ENCODE results near the gene MCF2L2. TPM values are rescaled to one million over a fixed set of nuclear protein-coding genes. Genes with fewer than 3 reads are reported as not detected.

MCF2L2 gene
- total and polyA plus RNA-seq, 11 donors: 0.12 to 1.4 (median 0.23) TPM; not detected in 1

DNA sequence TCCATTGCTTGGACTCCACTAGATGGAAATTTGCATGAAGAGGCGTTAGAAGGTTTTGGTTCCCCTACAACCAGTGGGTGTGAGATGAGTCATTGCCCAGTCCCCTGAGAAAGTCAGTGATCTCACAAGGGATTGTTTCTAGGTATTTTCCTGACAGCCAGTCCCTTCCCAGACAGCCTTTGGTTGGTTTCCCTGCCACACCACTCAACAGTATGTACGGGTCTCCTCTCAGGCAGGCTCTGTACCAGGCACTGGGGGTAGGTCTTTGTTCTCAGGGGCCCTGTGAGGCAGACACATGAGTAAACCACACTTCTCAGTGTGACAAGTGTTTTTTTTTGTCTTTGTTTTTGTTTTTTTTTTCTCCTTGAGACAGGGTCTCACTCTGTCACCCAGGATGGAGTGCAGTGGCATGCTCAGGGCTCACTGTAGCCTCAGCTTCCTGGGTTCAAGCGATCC, 269.8 kb downstream of the MCF2L2 start:
- peaks cover 6 to 22% (median 21%) of the 10 kb centered on the region in 9 donors for H3K27me3 ChIP-seq
- H3K9me3 ChIP-seq: no peaks in the 10 kb centered on the region
- WGBS, 4 donors: 77 to 98% (median 82%) methylated on average over 3 of the region's 3 CpGs
- ATAC-seq (no peak), DNase-seq (no peak)
- intact Hi-C loops (cut with DNase I): no loop called here
- H3K4me1 ChIP-seq: peaks cover 0 to 16% (median 2%) of the 10 kb centered on the region in 12 donors
- no peak overlapping the region for H3K27ac ChIP-seq
- H3K4me3 ChIP-seq: no peak overlapping the region
- TF ChIP-seq, protein P1, sequence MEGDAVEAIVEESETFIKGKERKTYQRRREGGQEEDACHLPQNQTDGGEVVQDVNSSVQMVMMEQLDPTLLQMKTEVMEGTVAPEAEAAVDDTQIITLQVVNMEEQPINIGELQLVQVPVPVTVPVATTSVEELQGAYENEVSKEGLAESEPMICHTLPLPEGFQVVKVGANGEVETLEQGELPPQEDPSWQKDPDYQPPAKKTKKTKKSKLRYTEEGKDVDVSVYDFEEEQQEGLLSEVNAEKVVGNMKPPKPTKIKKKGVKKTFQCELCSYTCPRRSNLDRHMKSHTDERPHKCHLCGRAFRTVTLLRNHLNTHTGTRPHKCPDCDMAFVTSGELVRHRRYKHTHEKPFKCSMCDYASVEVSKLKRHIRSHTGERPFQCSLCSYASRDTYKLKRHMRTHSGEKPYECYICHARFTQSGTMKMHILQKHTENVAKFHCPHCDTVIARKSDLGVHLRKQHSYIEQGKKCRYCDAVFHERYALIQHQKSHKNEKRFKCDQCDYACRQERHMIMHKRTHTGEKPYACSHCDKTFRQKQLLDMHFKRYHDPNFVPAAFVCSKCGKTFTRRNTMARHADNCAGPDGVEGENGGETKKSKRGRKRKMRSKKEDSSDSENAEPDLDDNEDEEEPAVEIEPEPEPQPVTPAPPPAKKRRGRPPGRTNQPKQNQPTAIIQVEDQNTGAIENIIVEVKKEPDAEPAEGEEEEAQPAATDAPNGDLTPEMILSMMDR (IDR thresholded peaks at IDR 0.05): no peak
- no peak for TF ChIP-seq POLR2A (IDR thresholded peaks at IDR 0.05)
- H3K36me3 ChIP-seq: no peaks in the 10 kb centered on the region

DNA sequence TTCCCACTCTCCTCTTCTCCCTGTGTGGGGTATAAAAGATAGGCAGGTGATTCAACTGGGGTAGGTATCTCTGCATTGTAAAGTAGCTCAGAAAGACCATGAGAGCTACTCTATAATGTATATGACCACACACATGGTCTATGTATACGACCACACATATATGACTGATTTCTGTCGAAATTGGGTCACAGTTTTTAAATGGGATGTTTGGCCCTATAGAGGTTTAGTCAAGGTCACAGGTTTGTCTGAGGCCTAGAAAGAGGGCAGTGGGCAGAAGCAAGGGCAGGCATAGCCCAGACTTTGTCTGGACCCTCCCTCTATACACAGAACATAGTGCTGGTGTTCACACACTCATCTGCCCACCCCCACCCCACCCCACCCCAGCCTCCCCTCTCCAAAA, 270.3 kb downstream of the MCF2L2 start:
- Histone ChIP-seq H3K27ac (no peak overlapping the region), H3K4me1 (peaks cover 0 to 16% (median 2%) of the 10 kb centered on the region in 12 donors), H3K27me3 (peaks cover 6 to 17% (median 16%) of the 10 kb centered on the region in 9 donors), H3K4me3 (no peak overlapping the region), H3K9me3 (no peaks in the 10 kb centered on the region), H3K36me3 (no peaks in the 10 kb centered on the region)
- DNase-seq (no peak), ATAC-seq (no peak)
- TF ChIP-seq, protein P1 (IDR thresholded peaks at IDR 0.05): no peak
- 91 to 94% (median 92%) methylated on average over 2 of the region's 2 CpGs for whole genome bisulfite sequencing, 4 donors
- intact Hi-C loops (cut with DNase I): no loop called here

GRCh38 chr3:183156266-183156665, 272.2 kb downstream of the MCF2L2 start:
- TF ChIP-seq POLR2A (IDR thresholded peaks at IDR 0.05): no peak
- TF ChIP-seq, protein P1 (IDR thresholded peaks at IDR 0.05): no peak
- H3K36me3 ChIP-seq: no peaks in the 10 kb centered on the region
- no peak overlapping the region for H3K27ac ChIP-seq
- H3K9me3 ChIP-seq: no peaks in the 10 kb centered on the region
- H3K4me1 ChIP-seq: no peaks in the 10 kb centered on the region
- no peak for ATAC-seq
- no peak overlapping the region for H3K4me3 ChIP-seq
- 90 to 95% (median 91%) methylated on average over 5 of the region's 5 CpGs for whole genome bisulfite sequencing, 4 donors
- DNase-seq: no peak
- intact Hi-C loops (cut with DNase I): no loop called here
- H3K27me3 ChIP-seq: no peaks in the 10 kb centered on the region

DNA sequence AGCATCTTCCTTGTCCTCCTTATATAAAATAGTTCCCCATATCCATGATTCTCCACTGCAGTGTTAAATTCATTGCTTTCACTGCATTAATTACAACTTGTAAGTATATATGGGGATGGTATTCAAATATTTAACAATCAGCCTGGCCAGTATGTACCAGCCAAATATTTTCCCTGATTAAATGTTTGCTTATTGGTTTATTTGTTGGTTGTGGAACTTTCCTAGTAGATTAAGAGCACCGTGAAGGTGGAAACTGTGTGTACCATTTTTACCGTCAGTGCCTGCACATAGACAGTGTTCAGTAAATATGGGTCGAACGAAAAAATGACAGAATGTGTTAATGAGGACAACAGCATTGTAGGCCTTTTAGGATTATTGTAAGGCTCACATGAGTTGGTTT, 272.9 kb downstream of the MCF2L2 start:
- H3K4me3 ChIP-seq: no peak overlapping the region
- WGBS, 4 donors: 94 to 95% (median 95%) methylated on average over 4 of the region's 4 CpGs
- H3K27me3 ChIP-seq: no peaks in the 10 kb centered on the region
- H3K27ac ChIP-seq: no peak overlapping the region
- intact Hi-C loops (cut with DNase I): no loop called here
- no peaks in the 10 kb centered on the region for H3K36me3 ChIP-seq
- H3K4me1 ChIP-seq: no peaks in the 10 kb centered on the region
- no peak for ATAC-seq
- no peaks in the 10 kb centered on the region for H3K9me3 ChIP-seq
- DNase-seq: no peak
- TF ChIP-seq, protein P1 (IDR thresholded peaks at IDR 0.05): no peak
- TF ChIP-seq POLR2A (IDR thresholded peaks at IDR 0.05): no peak
